Uterus (tissue), 4 donors: Measurements from ENCODE around the gene STT3A. TPM values are rescaled to one million over a fixed set of nuclear protein-coding genes. Genes with fewer than 3 reads are reported as not detected.
A peak's percentile ranks its signal among the peaks of the same experiment; 100 is the strongest.

Source experiments
- DNase-seq, 2 donors: peaks; one replicate each; pipeline ENCODE4 v3.0.0-alpha.2; 2019 to 2020
- H3K27ac ChIP-seq, 2 donors: fragments of 200-600 bp; sonication (generic); 1 replicate in 1 of 2; 2 replicates in 1 of 2; pipeline ENCODE4 v1.5.1; 2016 to 2018
- H3K27me3 ChIP-seq, 2 donors: fragments of 200-600 bp; sonication (generic); one replicate each; pipeline ENCODE4 v1.5.1; 2018 to 2019; ENCODE audit warnings: control low read depth in 1 of 2
- H3K36me3 ChIP-seq, 2 donors: fragments of 200-600 bp; sonication (generic); one replicate each; pipeline ENCODE4 v1.5.1; 2019; ENCODE audit warnings: control low read depth in 1 of 2
- H3K4me1 ChIP-seq, 2 donors: fragments of 200-600 bp; sonication (generic); one replicate each; pipeline ENCODE4 v1.5.1; 2018 to 2019; ENCODE audit warnings: control low read depth in 1 of 2
- H3K4me3 ChIP-seq, 2 donors: fragments of 200-600 bp; sonication (generic); 1 replicate in 1 of 2; 2 replicates in 1 of 2; pipeline ENCODE4 v1.5.1; 2018 to 2019; ENCODE audit warnings: mild to moderate bottlenecking in 1 of 2
- H3K9me3 ChIP-seq, 2 donors: fragments of 200-600 bp; sonication (generic); one replicate each; pipeline ENCODE4 v1.5.1; 2019; ENCODE audit warnings: control low read depth in 1 of 2
- CTCF ChIP-seq, 4 experiments: fragments of 200-600 bp in 2 of 4; fragments of 450-650 bp in 2 of 4; sonication (generic) in 2 of 4; IDR thresholded peaks; one replicate each; pipeline ENCODE4 v1.5.1; 2016 to 2019; ENCODE audit warnings: antibody characterized with exemption in 4 of 4, mild to moderate bottlenecking in 2 of 4, moderate library complexity in 1 of 4
- POLR2A ChIP-seq, 2 donors: fragments of 450-650 bp; IDR thresholded peaks; one replicate each; pipeline ENCODE4 v1.6.1; 2016; ENCODE audit warnings: antibody characterized with exemption in 2 of 2, mild to moderate bottlenecking in 1 of 2, moderate library complexity in 1 of 2
- intact Hi-C: fragments of 100-400 bp; cut with DNase I; formaldehyde crosslinking; loops from one replicate; pipeline ENCODE4 v1.15.1; 2023; ENCODE audit warnings: low total_unique reads
- total RNA-seq, 4 donors: library from RNA; depleted of rRNA in 3 of 4; stranded (reverse); fragments of >200 nt in 3 of 4; gene quantifications; one replicate each; pipeline versions ENCODE4 v1.1.0 to v1.2.4, GENCODE V29; 2014 to 2023
- donor health status: DM: yes; HTN: yes; CAD: no.

STT3A gene
- 100 to 1,000 TPM in 2 of 4 donors, 10 to 100 TPM in 2; 66.6 to 183 (median 105) TPM for total RNA-seq

GRCh38 chr11:125592305-125593113 is at the start of gene STT3A:
STT3A (plus strand) TSS chr11:125592852; CDS start chr11:125595916, 3,064 bp downstream.
- TF ChIP-seq POLR2A (IDR thresholded peaks at IDR 0.05) = peak; percentile 82 to 97
- no peak for TF ChIP-seq CTCF (IDR thresholded peaks at IDR 0.05)
- peak within 1 kb of the TSS; percentile 98 to 99 for H3K4me3 ChIP-seq
- H3K36me3 ChIP-seq = no peaks in the 10 kb centered on the region
- no peaks in the 10 kb centered on the region for H3K9me3 ChIP-seq
- H3K27me3 ChIP-seq = no peaks in the 10 kb centered on the region
- H3K4me1 ChIP-seq = no peaks in the 10 kb centered on the region
- H3K27ac ChIP-seq = peak within 1 kb of the TSS; percentile 97 to 98
- DNase-seq = peak; percentile 100
- intact Hi-C loops = no loop called here

GRCh38 chr11:125550780-125551179 is 41.9 kb upstream of the STT3A start:
- DNase-seq = no peak
- no peaks in the 10 kb centered on the region for H3K36me3 ChIP-seq
- intact Hi-C loops = no loop called here
- no peak for TF ChIP-seq CTCF (IDR thresholded peaks at IDR 0.05)
- TF ChIP-seq POLR2A (IDR thresholded peaks at IDR 0.05) = no peak
- H3K4me3 ChIP-seq = no peak overlapping the region
- no peaks in the 10 kb centered on the region for H3K4me1 ChIP-seq
- H3K9me3 ChIP-seq = peaks cover 0 to 6% of the 10 kb centered on the region in 2 donors
- H3K27me3 ChIP-seq = no peaks in the 10 kb centered on the region
- H3K27ac ChIP-seq = no peak overlapping the region

- no peaks in the 10 kb centered on the region for H3K36me3 ChIP-seq
- DNase-seq = no peak
Measured at GRCh38 chr11:125551835-125552342, 40.8 kb upstream of the STT3A start.

GRCh38 chr11:125552927-125553326 is 39.7 kb upstream of the STT3A start:
- Histone ChIP-seq H3K36me3 (no peaks in the 10 kb centered on the region), H3K4me1 (no peaks in the 10 kb centered on the region), H3K27ac (no peak overlapping the region), H3K9me3 (peaks cover 0 to 6% of the 10 kb centered on the region in 2 donors), H3K27me3 (no peaks in the 10 kb centered on the region), H3K4me3 (no peak overlapping the region)
- TF ChIP-seq POLR2A (IDR thresholded peaks at IDR 0.05) (no peak), CTCF (IDR thresholded peaks at IDR 0.05) (no peak)
- intact Hi-C loops = no loop called here
- DNase-seq = no peak

More at GRCh38 chr11:125551835-125552342, 40.8 kb upstream of the STT3A start:
- no peak overlapping the region for H3K27ac ChIP-seq
- peaks cover 0 to 6% of the 10 kb centered on the region in 2 donors for H3K9me3 ChIP-seq
- H3K4me3 ChIP-seq = no peak overlapping the region
- no peaks in the 10 kb centered on the region for H3K27me3 ChIP-seq
- intact Hi-C loops = no loop called here
- no peaks in the 10 kb centered on the region for H3K4me1 ChIP-seq
- TF ChIP-seq CTCF (IDR thresholded peaks at IDR 0.05) (no peak), POLR2A (IDR thresholded peaks at IDR 0.05) (no peak)

- Histone ChIP-seq H3K27me3 (no peaks in the 10 kb centered on the region), H3K4me3 (no peak overlapping the region), H3K9me3 (peaks cover 0 to 6% of the 10 kb centered on the region in 2 donors), H3K27ac (no peak overlapping the region), H3K36me3 (no peaks in the 10 kb centered on the region), H3K4me1 (no peaks in the 10 kb centered on the region)
- no peak for DNase-seq
- TF ChIP-seq CTCF (IDR thresholded peaks at IDR 0.05) (no peak), POLR2A (IDR thresholded peaks at IDR 0.05) (no peak)
- intact Hi-C loops = no loop called here
Measured at GRCh38 chr11:125553357-125553756, 39.3 kb upstream of the STT3A start.
